Stimulated activated CD8-positive, alpha-beta memory T cell treated with anti-CD3 and anti-CD28 coated beads, Interleukin-7, amount 100 ng/mL, for 1 hour (primary cell): Measurements from ENCODE around the gene TMC4.
"Not testable (repeated sequence)": the region's sequence is repeated elsewhere in the genome, so short reads cannot be mapped to it uniquely, and the experiment has no call there.

Experiments used
- DNase-seq, 2 donors: peaks; one replicate each; pipeline ENCODE4 v3.0.0-alpha.2; 2020; ENCODE audit warnings: low read depth in 2 of 2

TMC4 gene, protein sequence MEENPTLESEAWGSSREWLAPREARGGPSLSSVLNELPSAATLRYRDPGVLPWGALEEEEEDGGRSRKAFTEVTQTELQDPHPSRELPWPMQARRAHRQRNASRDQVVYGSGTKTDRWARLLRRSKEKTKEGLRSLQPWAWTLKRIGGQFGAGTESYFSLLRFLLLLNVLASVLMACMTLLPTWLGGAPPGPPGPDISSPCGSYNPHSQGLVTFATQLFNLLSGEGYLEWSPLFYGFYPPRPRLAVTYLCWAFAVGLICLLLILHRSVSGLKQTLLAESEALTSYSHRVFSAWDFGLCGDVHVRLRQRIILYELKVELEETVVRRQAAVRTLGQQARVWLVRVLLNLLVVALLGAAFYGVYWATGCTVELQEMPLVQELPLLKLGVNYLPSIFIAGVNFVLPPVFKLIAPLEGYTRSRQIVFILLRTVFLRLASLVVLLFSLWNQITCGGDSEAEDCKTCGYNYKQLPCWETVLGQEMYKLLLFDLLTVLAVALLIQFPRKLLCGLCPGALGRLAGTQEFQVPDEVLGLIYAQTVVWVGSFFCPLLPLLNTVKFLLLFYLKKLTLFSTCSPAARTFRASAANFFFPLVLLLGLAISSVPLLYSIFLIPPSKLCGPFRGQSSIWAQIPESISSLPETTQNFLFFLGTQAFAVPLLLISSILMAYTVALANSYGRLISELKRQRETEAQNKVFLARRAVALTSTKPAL

DNA sequence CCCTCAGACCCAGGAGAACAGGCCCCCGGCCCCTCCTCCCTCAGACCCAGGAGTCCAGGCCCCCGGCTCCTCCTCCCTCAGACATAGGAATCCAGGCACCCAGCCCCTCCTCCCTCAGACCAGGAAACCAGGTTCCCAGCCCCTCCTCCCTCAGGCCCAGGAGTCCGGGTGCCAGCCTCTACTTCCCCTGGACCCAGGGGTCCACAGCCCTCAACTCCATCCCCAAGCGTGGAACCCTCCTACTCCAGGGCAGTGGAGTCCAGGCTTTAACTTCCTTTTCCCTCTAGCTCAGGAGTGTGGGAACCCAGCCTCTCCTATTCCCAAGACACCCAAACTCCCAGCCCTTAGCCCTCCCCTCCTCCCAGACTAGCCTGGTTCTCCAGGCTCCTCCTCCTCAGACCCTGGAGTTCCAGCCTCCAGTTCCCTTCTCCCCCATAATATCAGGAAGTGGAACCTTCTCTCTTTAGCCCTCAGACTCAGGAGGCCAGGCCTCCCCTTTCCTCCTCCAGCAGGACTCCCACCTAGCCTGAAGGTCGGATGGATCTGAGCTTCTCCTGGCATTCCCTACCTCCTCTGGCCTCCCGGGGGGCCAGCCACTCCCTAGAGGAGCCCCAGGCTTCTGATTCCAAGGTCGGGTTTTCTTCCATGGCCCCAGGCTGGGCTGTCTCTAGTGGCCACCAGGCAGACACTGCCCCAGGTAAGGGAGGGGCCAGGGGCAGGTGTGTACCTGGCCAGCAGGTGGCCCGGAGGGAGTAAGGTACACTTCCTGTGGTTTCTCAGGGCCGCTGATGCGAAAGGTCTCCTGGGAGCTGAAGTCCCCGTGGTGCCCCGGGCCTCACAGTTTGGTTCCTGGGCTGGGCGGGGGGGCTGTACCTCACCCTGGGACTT lies at the start of gene TMC4:
Gene TMC4, minus strand, starts transcription at position 690 of the 888 bp plus-strand sequence. Its CDS starts 43 bp downstream, at position 647.
- no peak for DNase-seq

DNA sequence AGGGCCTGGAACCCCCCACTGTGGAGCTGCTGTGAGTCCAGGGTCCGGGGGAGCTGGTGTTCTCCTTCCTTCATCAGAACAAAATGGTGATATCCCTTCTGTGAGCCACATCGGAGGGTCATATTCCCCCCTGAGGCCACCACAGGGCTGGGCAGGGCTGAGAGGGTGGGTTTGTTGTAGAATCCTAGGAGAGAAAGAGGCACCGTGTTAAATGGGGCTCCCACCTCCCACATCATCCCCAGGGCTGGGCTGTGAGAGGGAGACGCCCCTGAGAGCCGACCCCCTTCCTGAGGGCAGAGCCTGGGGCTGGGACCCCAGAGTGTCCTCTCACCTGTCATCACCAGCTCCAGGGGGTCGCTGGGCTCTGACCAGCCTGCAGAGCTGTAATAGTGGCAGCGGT lies 49.0 kb upstream of the TMC4 start:
- DNase-seq: not testable (repeated sequence)

- not testable (repeated sequence) for DNase-seq
Measured at GRCh38 chr19:54219702-54220101, 46.7 kb upstream of the TMC4 start.

GRCh38 chr19:54218960-54219661 lies 46.2 kb upstream of the TMC4 start:
- no peak for DNase-seq

- DNase-seq: no peak
Measured at GRCh38 chr19:54218259-54218658, 45.3 kb upstream of the TMC4 start.

GRCh38 chr19:54217517-54218247 lies 44.7 kb upstream of the TMC4 start:
- not testable (repeated sequence) for DNase-seq

DNA sequence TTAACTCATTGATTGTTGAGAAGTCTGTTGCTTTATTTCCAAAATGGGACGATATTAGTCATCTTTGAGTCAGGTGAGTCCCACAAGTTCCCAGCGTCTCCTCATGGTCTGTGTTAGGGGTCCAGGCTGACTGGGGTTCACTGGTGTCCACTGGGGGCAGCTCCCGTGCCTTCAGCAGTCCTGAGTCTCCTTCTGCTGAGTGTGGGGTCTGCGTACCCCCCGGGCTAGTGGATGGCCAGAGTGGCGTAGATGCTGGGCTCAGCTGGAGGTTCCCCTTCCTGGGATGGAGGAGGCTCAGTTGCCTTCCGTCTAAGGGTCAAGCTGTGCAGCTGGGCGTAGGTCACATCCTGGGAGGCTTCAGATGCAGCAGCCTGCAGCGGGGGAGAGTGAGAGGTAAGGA lies 43.9 kb upstream of the TMC4 start:
- DNase-seq: no peak

DNA sequence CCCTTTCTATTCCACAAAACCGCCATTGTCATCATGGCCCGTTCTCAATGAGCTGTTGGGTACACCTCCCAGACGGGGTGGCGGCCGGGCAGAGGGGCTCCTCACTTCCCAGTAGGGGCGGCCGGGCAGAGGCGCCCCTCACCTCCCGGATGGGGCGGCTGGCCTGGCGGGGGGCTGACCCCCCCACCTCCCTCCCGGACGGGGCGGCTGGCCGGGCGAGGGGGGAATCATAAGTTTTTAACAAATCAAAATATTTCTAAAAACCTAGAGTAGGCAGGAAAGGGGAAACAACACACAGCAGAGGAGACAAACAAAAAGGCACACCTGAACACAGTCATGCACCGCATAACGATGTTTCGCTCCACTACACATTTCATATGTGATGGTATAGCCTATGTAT lies 41.8 kb upstream of the TMC4 start:
- not testable (repeated sequence) for DNase-seq

- DNase-seq: not testable (repeated sequence)
Measured at GRCh38 chr19:54214217-54214616, 41.3 kb upstream of the TMC4 start.

DNA sequence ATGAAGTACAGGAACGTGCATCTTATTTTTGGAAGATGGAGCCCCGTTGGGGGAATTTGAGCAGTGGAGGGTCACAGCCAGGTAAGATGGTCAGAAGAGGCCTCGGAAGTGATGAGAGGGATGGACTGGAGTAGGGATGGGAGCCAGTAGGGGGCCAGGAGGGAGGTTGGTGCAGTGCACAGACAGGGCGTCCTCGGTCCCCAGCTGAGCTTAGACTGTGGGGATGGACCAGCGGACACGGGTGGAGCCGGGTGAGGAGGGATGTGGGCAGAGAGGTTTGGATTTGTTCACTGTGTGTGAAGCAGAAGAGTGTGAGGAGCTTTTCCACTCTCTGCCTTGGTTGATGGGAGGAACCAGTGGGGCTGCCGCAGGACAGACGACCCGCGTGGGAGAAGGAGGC lies 38.3 kb upstream of the TMC4 start:
- DNase-seq: no peak

- no peak for DNase-seq
Measured at GRCh38 chr19:54209811-54210494, 37.0 kb upstream of the TMC4 start.

GRCh38 chr19:54209058-54209810 lies 36.3 kb upstream of the TMC4 start:
- DNase-seq: no peak

DNA sequence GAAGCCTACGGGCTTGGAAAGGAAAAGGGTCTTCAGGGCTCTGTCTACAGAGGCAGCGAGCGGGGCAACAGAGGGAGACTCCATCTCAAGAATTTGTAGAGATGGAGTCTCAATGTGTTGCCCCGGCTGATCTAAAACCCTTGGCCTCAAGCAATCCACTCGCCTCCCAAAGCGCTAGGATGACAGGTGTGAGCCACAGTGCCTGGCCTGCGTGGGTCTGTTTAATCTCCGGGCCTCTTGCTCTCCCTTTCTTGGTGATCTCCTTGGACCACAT lies 35.8 kb upstream of the TMC4 start:
- no peak for DNase-seq

GRCh38 chr19:54207983-54208783 lies 35.2 kb upstream of the TMC4 start:
- no peak for DNase-seq

DNA sequence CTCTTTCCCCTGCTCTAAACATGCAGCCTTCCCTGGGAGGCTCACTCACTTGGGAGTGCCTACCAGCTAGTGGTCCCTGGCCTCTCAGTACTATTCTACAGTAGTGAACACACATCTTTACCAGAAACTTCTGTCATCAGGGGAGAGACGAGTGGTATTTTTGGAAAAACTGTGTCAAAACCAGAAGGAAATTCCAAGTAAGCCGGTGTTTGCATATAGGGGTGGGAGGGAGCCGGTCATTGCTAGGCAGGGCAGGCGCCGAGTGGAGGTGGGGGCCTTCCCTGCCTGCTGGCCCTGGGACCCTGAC lies 34.7 kb upstream of the TMC4 start:
- DNase-seq: no peak

- not testable (repeated sequence) for DNase-seq
Measured at GRCh38 chr19:54207193-54207592, 34.2 kb upstream of the TMC4 start.

DNA sequence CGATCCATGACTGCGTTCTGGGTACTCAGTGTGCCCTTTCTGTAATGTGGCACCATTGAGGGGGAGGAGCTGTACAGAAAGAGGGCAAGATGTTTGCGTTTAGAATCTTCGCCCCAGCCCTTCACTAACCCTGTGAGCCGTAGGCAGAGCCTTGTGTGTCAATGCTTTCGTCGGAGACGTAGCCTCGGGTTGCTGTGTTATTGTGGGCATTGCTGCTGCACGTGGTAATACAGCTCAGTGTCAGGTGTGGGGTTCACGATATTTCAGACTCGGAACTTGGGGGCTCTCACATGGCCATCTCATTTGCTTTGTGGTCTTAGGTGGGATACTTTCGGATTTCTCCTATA lies 33.8 kb upstream of the TMC4 start:
- DNase-seq: no peak

DNA sequence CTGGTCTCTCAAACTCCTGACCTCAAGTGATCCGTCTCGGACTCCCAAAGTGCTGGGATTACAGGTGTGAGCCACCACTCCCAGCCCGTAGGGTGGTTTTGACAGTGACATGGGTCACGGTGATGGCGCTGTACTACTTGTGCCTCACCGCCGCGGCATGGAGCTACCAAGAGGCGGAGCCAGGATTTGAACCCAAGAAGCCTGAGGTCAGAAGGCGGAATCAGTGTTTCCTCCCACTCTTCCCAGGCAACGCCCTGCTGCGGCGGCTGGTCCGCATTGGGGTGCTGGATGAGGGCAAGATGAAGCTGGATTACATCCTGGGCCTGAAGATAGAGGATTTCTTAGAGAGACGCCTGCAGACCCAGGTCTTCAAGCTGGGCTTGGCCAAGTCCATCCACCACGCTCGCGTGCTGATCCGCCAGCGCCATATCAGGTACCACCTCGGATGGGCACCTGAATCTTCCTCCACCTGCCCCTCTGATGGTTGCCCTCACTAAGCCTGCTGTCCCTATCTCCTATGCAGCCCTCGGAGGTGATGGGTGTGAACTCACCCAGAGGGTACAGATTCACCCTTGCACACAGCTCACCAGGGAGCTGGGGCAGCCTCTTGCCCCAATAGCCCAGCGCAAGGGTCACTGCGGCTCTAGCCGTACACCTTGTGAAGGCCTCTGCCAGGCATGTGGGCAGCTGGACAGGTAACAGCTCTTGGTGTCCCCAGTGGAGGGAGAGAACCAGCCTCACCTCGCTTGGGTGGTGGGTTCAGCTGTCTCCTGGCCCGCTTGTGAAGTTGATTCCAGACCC lies 33.3 kb upstream of the TMC4 start:
- no peak for DNase-seq
